SU-DHL-6 (cell line): ENCODE results near the gene FOXP4.

ENCODE experiments used
- CTCF ChIP-seq: fragments of 200-600 bp; sonication (generic); IDR thresholded peaks from one replicate; pipeline ENCODE4 v1.5.1; 2017; ENCODE audit warnings: antibody characterized with exemption, mild to moderate bottlenecking, low read length, moderate library complexity; ENCODE audit not compliant: insufficient read depth, poor library complexity, severe bottlenecking
- EZH2phosphoT487 ChIP-seq: fragments of 200-600 bp; sonication (generic), shearing (Covaris generic); conservative IDR thresholded peaks from 2 replicates; pipeline ENCODE4 v1.6.1; 2018; ENCODE audit warnings: mild to moderate bottlenecking, antibody characterized with exemption, low read length, moderate library complexity, mixed read lengths

- TF ChIP-seq CTCF = no peak
- no peak for TF ChIP-seq EZH2phosphoT487
Measured at GRCh38 chr6:41566961-41567360, 20.8 kb downstream of the FOXP4 start.
